ENCODE measurements around the gene CLIP2.
"Not testable (repeated sequence)": the region's sequence is repeated elsewhere in the genome, so short reads cannot be mapped to it uniquely, and the experiment has no call there.

Gene CLIP2

DNA sequence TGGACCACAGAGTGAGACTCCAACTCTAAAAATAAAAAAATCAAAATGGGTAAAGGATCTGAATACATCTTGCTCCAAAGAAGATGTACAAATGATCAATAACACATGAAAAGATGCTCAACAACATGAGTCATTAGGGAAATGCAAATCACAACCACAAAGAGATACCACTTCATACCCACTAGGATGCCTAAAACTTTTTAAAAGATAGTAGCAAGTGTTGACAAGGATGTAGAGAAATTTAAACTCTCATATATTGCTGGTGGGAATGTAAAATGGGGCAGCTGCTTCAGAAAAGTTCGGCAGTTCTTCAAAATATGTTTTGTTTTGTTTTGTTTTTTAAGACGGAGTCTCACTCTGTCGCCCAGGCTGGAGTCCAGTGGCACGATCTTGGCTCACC, 118.8 kb downstream of the CLIP2 start:
- no peak for DNase-seq

DNA sequence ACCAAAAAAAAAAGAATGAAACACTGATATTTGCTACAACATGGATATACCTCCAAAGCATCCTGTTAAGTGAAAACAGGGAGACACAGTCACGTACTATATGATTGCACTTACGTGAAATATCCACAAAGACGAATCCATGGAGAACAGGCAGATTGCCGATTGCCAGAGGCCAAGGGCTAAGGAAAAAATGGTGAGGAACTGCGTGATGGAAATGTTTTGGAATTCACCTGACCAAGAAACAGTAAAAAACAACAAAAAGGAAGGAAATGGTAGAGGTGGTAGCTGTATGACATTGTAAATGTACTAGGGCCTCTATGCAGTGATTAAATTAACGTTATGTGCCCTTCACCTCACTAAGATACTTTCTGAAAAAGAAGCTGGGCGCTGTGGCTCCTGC, 120.4 kb downstream of the CLIP2 start:
- no peak for DNase-seq

- DNase-seq: no peak
Observed at GRCh38 chr7:74410772-74411171, 121.6 kb downstream of the CLIP2 start.

- DNase-seq: not testable (repeated sequence)
Observed at GRCh38 chr7:74411571-74411970, 122.4 kb downstream of the CLIP2 start.

GRCh38 chr7:74412056-74412455, 122.8 kb downstream of the CLIP2 start:
- no peak for DNase-seq

DNA sequence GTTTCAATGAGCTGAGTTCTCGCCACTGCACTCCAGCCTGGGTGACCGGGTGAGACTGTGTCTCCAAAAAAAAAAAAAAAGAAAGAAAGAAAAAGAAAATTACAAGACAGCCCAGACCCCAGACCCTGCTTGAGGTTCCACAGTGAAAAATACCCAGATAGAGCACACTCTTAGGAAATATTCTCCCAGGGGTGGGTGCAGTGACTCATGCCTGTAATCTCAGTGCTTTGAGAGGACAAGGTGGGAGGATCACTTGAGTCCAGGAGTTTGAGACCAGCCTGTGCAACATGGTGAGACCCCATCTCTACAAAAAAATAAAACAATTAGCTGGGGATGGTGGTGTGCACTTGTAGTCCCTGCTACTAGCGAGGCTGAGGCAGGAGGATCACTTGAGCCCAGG, 123.4 kb downstream of the CLIP2 start:
- no peak for DNase-seq

GRCh38 chr7:74414595-74415333, 125.6 kb downstream of the CLIP2 start:
- DNase-seq: not testable (repeated sequence)

- DNase-seq: peak; percentile 55
Observed at GRCh38 chr7:74417419-74417971, 128.3 kb downstream of the CLIP2 start.

- DNase-seq: no peak
Observed at GRCh38 chr7:74418076-74418475, 128.9 kb downstream of the CLIP2 start.

DNA sequence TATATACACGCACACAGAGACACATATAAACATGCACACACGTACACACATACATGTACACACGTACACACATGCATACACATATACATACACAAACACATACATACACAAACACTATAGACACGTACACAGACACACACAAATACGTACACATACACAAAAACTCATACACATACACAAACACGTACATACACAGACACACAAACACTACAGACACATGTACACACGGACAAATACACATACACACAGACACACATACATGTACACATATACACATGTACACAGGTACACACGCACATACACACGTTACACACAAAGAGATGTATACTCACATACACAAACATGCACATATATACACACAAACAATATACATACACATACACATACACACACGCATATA, 129.3 kb downstream of the CLIP2 start:
- no peak for DNase-seq

- DNase-seq: not testable (repeated sequence)
Observed at GRCh38 chr7:74419232-74419631, 130.0 kb downstream of the CLIP2 start.

DNA sequence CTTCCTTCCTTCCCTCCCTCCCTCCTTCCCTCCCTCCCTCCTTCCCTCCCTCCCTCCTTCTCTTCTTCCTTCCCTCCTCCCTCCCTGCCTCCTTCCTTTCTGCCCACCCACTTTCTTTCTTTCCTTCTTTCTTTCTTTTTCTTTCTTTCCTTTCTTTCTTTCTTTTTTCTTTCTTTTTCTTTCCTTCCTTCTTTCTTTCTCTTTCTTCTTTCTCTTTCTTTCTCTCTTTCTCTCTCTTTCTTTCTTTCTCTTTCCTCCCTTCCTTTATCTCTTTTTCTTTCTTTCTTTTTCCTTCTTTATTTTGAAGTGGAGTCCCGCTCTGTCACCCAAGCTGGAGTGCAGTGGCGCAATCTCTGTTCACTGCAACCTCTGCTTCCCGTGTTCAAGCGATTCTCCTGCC, 130.8 kb downstream of the CLIP2 start:
- no peak for DNase-seq

DNA sequence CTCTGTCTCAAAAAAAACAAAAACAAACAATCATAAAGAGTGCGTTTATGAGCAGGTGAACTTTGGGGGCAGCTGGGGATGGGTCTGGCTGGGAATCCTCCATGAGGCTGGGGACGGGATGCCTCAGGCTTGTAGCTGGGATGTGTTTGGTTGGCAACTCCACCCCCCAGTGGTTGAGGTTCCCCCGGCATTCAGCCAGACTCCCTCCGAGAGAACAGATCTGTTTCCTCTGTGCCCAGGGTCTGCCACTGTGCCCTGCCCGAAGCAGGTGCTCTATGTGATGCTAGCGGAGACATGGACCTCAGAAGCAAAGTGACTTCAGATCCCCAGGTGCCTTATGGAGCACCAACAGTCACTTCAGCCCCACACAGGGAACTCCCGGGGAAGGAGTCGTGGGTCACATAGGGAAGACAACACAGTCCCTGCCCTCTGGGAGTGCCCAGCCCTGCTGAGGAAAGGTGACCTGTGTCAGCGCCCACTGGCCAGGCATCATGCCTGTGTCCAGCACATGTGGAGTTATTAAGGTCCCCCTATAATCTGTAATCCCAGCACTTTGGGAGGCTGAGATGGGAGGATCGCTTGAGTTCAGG, 135.2 kb downstream of the CLIP2 start:
- DNase-seq: no peak

DNA sequence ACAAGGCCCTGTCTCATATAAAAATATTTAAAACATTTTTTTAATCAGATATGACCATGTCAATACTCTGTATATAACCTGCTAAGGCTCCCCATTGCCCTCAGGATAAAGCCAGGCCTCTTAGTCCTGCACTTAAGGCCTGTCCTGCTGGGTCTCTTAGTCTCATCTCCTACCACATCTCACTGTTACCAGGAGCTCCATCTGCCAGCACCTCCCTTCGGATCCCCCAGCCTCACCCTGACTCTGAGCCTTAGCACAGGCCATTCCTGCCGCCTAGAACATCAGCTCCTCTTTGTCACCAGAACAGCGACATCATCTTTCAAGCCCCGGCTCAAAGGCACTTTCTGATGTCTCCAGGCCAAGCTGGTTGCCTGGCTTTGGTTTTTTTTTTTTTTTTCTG, 138.8 kb downstream of the CLIP2 start:
- no peak for DNase-seq

DNA sequence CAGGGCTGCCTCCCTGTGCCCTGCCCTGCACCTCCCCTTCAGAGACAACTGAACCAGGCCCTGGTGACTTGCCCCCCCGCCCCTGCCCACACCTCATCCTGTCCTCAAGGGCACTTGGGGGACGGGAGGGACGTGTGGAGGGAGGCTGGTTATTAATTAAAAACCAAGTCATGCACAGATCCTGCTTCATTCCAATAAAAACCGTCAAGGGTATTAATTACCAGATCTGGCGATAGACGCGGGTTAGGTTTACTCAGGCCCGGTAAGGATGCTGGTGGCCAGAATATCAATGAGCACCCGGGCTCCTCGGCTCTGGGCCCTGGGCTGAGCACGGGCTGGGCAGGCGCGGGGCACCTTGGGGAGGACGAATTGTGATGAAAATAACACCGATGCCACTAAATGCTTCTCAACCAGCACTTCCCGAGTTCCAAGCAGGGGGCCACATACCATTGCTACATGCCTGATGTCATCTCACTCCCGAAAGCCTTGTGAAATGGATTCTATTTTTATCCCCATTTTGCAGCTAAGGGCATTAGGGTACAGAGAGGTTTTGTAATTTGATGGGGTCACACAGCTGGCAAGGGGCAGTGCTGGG, 140.0 kb downstream of the CLIP2 start:
- DNase-seq: no peak

DNA sequence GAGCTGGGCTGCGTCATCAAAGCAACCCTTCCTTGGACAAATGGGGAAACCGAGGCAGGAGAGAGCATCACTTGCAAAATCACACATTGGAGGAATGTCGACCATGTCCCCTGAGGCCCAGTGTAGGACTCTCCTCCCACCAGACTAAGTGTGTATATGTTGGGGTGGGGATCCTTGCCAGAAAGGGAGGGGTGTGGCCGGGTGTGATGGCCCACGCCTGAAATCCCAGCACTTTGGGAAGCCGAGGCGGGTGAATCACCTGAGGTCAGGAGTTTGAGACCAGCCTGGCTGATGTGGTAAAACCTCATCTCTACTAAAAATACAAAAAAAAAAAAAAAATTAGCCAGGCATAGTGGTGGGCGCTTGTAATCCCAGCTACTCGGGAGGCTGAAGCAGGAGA, 141.2 kb downstream of the CLIP2 start:
- DNase-seq: not testable (repeated sequence)

GRCh38 chr7:74430961-74431466, 141.8 kb downstream of the CLIP2 start:
- DNase-seq: no peak

GRCh38 chr7:74437291-74437571, 148.0 kb downstream of the CLIP2 start:
- DNase-seq: not testable (repeated sequence)

DNA sequence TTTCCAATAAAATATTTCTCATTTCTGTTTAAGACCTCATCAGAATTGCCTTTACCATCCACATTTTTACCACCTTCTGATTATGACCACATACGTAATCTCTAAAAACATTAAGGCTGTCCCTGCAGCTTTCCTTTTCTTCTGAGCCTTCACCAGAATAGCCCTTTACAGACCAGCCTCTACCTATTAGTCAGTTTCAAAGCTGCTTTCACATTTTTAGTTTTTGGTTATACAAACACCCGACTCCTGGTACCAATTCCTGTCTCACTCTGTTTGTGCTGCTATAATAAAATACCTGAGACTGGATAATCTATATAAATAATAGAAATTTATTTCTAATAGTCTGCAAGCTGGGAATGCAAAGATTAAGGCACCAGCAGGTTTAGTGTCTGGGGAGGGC, 149.1 kb downstream of the CLIP2 start:
- no peak for DNase-seq

GRCh38 chr7:74439541-74439940, 150.3 kb downstream of the CLIP2 start:
- no peak for DNase-seq

DNA sequence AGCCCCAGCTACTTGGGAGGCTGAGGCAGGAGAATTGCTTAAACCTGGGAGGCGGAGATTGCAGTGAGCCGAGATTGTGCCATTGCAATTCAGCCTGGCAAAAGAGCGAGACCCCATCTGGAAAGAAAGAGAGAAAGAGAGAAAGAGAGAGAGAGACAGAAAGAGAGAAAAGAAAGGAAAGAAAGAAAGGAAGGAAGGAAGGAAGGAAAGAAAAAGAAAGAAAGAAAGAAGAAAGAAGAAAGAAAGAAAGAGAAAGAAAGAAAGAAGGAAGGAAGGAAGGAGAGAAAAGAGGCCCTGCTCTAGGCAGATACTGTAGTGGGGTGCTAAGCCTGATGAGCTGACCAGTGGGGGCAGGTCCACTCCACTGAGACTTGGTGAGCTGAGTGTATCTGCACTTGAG, 150.9 kb downstream of the CLIP2 start:
- not testable (repeated sequence) for DNase-seq

- no peak for DNase-seq
Observed at GRCh38 chr7:74441801-74442200, 152.6 kb downstream of the CLIP2 start.

GRCh38 chr7:74443543-74444247, 154.5 kb downstream of the CLIP2 start:
- no peak for DNase-seq

DNA sequence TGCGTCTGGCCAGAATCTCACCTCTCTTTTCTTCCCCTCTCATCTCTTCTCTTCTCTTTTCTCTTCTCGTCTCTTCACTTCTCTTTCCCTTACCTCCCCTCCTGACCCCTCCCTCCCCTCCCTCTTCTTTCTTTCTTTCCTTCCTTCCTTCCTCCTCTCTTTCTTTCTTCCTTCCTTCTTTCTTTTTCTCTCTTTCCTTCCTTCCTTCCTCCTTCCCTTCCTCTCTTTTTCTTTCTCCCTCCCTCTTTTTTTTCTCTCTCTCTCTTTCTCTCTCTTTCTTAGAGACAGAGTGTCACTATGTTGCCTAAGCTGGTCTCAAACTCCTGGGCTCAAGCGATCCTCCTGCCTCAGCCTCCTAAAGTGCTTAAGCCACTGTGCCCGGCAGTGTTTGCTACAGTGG, 159.9 kb downstream of the CLIP2 start:
- no peak for DNase-seq
